ENCODE results near the gene KLHL26. TPM values are rescaled to one million over a fixed set of nuclear protein-coding genes. Genes with fewer than 3 reads are reported as not detected.

The KLHL26 gene
- total and polyA plus RNA-seq, 9 of the 15 experiments (the other 6 are each of a cell fraction or from before 2014, with no cell fraction given) = 0.13 to 13.3 (median 1.4) TPM

- peak; percentile 90 for TF ChIP-seq ATF6 (CRISPR knock-in tag; IDR thresholded peaks at IDR 0.05)
- TF ChIP-seq POLR2G (IDR thresholded peaks at IDR 0.05; ENCODE audit: low read depth, low read length) = peak; percentile 83
- TF ChIP-seq YY1 (IDR thresholded peaks at IDR 0.05; ENCODE audit: borderline replicate concordance in 1 of 3, control insufficient read depth in 1 of 3, extremely low read depth in 1 of 3, insufficient read depth in 3 of 3, insufficient read length in 1 of 3, insufficient replicate concordance in 2 of 3, low read depth in 1 of 3, low read length in 2 of 3) = peak; percentile 35 to 87 (median 79)
- TF ChIP-seq ZNF324 (CRISPR knock-in tag; IDR thresholded peaks at IDR 0.05) = 0 out of 2 replicates have a peak, but pooled peaks have one; percentile 19
- peak; percentile 43 to 80 for TF ChIP-seq E2F6 (IDR thresholded peaks at IDR 0.05; ENCODE audit: borderline replicate concordance in 1 of 2, extremely low read depth in 1 of 2, insufficient read depth in 1 of 2, insufficient read length in 1 of 2, low read depth in 1 of 2, low read length in 1 of 2, poor library complexity in 1 of 2, severe bottlenecking in 1 of 2)
- no peak for TF ChIP-seq SNIP1 (IDR thresholded peaks at IDR 0.05; ENCODE audit: low read depth)
- peak; percentile 56; the same call in 1 of the 2 replicates for TF ChIP-seq KLF6 (CRISPR knock-in tag; IDR thresholded peaks at IDR 0.05; ENCODE audit: borderline replicate concordance)
- peak; percentile 18; the same call in 1 of the 2 replicates for TF ChIP-seq ZNF316 (IDR thresholded peaks at IDR 0.05)
- TF ChIP-seq TCF3 (CRISPR knock-in tag; IDR thresholded peaks at IDR 0.05) = peak; percentile 22; the same call in 1 of the 2 replicates
- TF ChIP-seq ZBTB7A (IDR thresholded peaks at IDR 0.05; ENCODE audit: borderline replicate concordance, control insufficient read depth, low read depth, low read length) = peak; percentile 83; the same call in 1 of the 2 replicates
- peak; percentile 30 to 44 for TF ChIP-seq RAD21 (CRISPR knock-in tag; conservative IDR thresholded peaks at IDR 0.05 in 1 of 2, IDR thresholded peaks at IDR 0.05 in 1 of 2)
- 0 out of 2 replicates have a peak, but pooled peaks have one; percentile 16 for TF ChIP-seq ZNF165 (CRISPR knock-in tag; IDR thresholded peaks at IDR 0.05; ENCODE audit: borderline replicate concordance)
- peak; percentile 12; the same call in 1 of the 2 replicates for TF ChIP-seq ZNF76 (CRISPR knock-in tag; IDR thresholded peaks at IDR 0.05; ENCODE audit: borderline replicate concordance)
- peak; percentile 48; the same call in 1 of the 2 replicates for TF ChIP-seq TRIM28 (IDR thresholded peaks at IDR 0.05)
- TF ChIP-seq TCF15 (CRISPR knock-in tag; IDR thresholded peaks at IDR 0.05) = no peak
- peak; percentile 69 for TF ChIP-seq NFIC (IDR thresholded peaks at IDR 0.05)
- TF ChIP-seq TEAD1 (CRISPR knock-in tag; IDR thresholded peaks at IDR 0.05) = peak in 1 of 2 experiments; percentile 44; a peak in 1 of 4 replicates
- peak; percentile 73 for TF ChIP-seq RBFOX2 (IDR thresholded peaks at IDR 0.05; ENCODE audit: low read depth, low read length)
- no peak for TF ChIP-seq CBX1 (IDR thresholded peaks at IDR 0.05; ENCODE audit: low read depth)
- TF ChIP-seq ZNF384 (IDR thresholded peaks at IDR 0.05; ENCODE audit: low read depth, low read length) = no peak
- no peak for TF ChIP-seq ZNF561 (CRISPR knock-in tag; conservative IDR thresholded peaks at IDR 0.05)
Measured at GRCh38 chr19:18683109-18683957, 46.5 kb downstream of the KLHL26 start, which contains the start of gene CRTC1 (continued).
